T-helper 1 cell treated with Interleukin-12 subunit alpha and Interleukin-12 subunit beta and Interleukin-4 antibody, amounts not matched to agents 30 μg/mL and 1 μg/mL, for 36 hours (primary cell): Measurements from ENCODE around the gene KRT26.

Experiments used
- H3K27ac Mint-ChIP-seq: one replicate; pipeline ENCODE4 v1.8.0; 2021; ENCODE audit warnings: mild to moderate bottlenecking, mixed read lengths
- H3K27me3 Mint-ChIP-seq: one replicate; pipeline ENCODE4 v1.8.0; 2021; ENCODE audit warnings: low read depth, mixed read lengths
- H3K36me3 Mint-ChIP-seq: one replicate; pipeline ENCODE4 v1.8.0; 2021; ENCODE audit warnings: low read depth, mixed read lengths
- H3K4me1 Mint-ChIP-seq: one replicate; pipeline ENCODE4 v1.8.0; 2021; ENCODE audit warnings: low read depth, mixed read lengths
- H3K4me3 Mint-ChIP-seq: one replicate; pipeline ENCODE4 v1.8.0; 2021; ENCODE audit warnings: mild to moderate bottlenecking, moderate library complexity, mixed read lengths
- H3K9me3 Mint-ChIP-seq: one replicate; pipeline ENCODE4 v1.8.0; 2021; ENCODE audit warnings: mixed read lengths

The KRT26 gene

DNA sequence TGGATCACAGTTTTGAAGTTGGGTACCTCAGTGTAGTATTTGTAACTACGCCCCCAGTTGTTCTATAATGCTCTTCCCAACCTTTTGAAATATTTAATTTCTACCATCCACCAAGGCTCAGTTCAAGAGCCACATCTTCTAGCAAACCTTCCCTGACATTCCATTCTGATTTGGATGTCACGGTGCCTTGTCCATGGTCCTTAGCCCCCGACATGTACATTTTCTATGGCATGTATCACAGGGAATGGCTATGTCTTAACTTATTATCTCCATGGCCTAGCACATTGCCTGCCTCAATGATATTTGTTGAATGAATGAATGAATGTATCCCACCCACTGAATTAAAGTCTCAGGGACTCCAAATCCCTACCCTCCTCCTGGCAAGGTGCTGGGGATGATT is 34.1 kb upstream of the KRT26 start:
- no peaks in the 10 kb centered on the region for H3K36me3 Mint-ChIP-seq
- peaks cover 3% of the 10 kb centered on the region for H3K4me1 Mint-ChIP-seq
- H3K27me3 Mint-ChIP-seq: peaks cover 70% of the 10 kb centered on the region
- no peak overlapping the region for H3K4me3 Mint-ChIP-seq
- H3K27ac Mint-ChIP-seq: no peak overlapping the region
- H3K9me3 Mint-ChIP-seq: no peaks in the 10 kb centered on the region

DNA sequence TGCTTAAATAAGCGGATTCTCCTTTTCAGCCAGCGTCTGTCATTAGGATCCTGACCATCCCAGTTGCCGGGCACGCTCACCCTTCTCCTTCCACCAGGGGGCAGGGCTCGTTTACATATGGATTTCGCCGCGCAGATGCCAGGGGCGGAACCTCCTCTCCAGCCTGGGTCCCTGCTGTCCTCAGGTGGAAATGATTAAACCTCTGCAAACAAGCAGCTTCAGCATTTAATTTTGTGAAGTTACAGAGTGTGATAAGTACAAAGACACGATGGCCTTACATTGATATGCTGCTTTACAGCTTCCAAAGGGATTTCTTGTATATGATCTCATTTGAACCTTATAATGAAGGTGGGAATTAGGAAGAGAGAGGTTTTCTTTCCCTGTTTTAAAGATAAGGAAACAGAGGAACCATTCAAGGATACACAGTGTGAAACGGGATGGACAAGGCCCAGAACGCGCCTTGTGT is 31.6 kb upstream of the KRT26 start:
- H3K4me3 Mint-ChIP-seq: no peak overlapping the region
- peaks cover 3% of the 10 kb centered on the region for H3K4me1 Mint-ChIP-seq
- H3K27ac Mint-ChIP-seq: no peak overlapping the region
- no peaks in the 10 kb centered on the region for H3K36me3 Mint-ChIP-seq
- peaks cover 53% of the 10 kb centered on the region for H3K27me3 Mint-ChIP-seq
- H3K9me3 Mint-ChIP-seq: no peaks in the 10 kb centered on the region

DNA sequence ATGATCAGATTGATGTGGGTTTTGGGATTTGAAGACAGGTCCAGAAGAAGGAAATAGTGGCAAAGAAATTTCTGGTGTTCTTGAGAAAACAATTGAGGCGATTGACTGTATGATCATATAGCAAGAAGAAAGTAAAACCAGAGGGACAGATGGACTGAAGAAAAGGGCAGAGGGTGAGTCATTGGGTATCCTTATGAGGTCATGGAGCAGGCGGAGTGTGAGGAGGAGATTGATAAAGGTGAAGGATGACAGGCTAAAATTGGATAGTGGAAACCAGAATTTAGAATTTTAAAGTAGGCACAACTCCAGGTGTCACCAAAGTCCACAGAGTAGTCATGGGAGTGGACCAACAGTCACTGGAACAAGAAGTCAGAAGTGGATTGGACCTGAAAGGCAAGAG is 29.2 kb upstream of the KRT26 start:
- peaks cover 34% of the 10 kb centered on the region for H3K27me3 Mint-ChIP-seq

GRCh38 chr17:40800381-40800780 is 28.4 kb upstream of the KRT26 start:
- H3K9me3 Mint-ChIP-seq: no peaks in the 10 kb centered on the region

More for the DNA sequence above, 29.2 kb upstream of the KRT26 start:
- no peak overlapping the region for H3K27ac Mint-ChIP-seq
- H3K9me3 Mint-ChIP-seq: no peaks in the 10 kb centered on the region
- H3K4me1 Mint-ChIP-seq: peaks cover 3% of the 10 kb centered on the region
- H3K4me3 Mint-ChIP-seq: no peak overlapping the region
- no peaks in the 10 kb centered on the region for H3K36me3 Mint-ChIP-seq

DNA sequence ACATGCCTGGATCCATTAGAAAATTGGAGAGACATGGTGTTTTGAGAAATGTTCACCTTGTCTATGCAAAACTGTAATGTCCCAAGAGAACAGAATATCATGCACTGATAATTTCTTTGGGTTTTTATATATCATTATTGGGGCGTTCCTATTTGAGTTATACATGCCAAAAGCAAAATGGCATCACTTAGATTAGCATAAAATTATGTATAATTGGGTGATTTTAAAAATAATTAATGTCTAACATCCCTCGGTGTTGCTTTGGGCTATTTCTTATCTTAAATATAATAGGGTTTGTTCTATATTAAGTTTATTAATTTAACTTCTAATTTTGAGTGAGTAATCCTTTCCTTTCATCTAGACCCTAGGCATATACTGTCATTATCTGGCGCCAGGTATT is 27.9 kb upstream of the KRT26 start, which contains the start of gene KRT28:
Gene KRT28 (minus strand): TSS at position 101 of the 400 bp plus-strand sequence. CDS start 66 bp downstream, at position 35.
- peaks cover 3% of the 10 kb centered on the region for H3K4me1 Mint-ChIP-seq
- no peak within 1 kb of the TSS for H3K27ac Mint-ChIP-seq
- H3K4me3 Mint-ChIP-seq: no peak within 1 kb of the TSS
- H3K27me3 Mint-ChIP-seq: peaks cover 27% of the 10 kb centered on the region
- H3K36me3 Mint-ChIP-seq: no peaks in the 10 kb centered on the region
- H3K9me3 Mint-ChIP-seq: no peaks in the 10 kb centered on the region

More at GRCh38 chr17:40800381-40800780, 28.4 kb upstream of the KRT26 start:
- no peaks in the 10 kb centered on the region for H3K36me3 Mint-ChIP-seq
- peaks cover 3% of the 10 kb centered on the region for H3K4me1 Mint-ChIP-seq
- H3K27me3 Mint-ChIP-seq: peaks cover 32% of the 10 kb centered on the region
- H3K27ac Mint-ChIP-seq: no peak overlapping the region
- no peak overlapping the region for H3K4me3 Mint-ChIP-seq

DNA sequence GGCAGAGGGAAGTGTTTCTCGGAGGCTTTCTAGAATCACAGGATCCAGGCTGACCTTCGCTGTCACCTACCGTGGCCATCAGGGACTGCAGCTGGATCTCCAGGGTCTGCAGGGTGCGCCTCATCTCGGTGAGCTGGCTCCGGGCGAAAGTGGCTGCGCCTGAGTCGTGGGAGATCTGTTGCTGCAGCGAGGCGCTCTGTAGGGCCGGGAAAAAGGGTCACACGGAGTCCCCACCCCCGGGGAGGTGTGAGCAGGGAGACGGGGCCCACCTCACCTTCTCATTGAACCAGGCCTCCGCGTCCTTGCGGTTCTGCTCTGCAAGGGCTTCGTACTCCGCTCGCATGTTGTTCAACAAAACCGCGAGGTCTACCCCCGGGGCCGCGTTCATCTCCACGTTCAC is 24.8 kb upstream of the KRT26 start:
- Mint-ChIP-seq H3K4me1 (no peaks in the 10 kb centered on the region), H3K27me3 (peaks cover 29% of the 10 kb centered on the region), H3K4me3 (no peak overlapping the region), H3K9me3 (no peaks in the 10 kb centered on the region), H3K27ac (no peak overlapping the region), H3K36me3 (no peaks in the 10 kb centered on the region)

DNA sequence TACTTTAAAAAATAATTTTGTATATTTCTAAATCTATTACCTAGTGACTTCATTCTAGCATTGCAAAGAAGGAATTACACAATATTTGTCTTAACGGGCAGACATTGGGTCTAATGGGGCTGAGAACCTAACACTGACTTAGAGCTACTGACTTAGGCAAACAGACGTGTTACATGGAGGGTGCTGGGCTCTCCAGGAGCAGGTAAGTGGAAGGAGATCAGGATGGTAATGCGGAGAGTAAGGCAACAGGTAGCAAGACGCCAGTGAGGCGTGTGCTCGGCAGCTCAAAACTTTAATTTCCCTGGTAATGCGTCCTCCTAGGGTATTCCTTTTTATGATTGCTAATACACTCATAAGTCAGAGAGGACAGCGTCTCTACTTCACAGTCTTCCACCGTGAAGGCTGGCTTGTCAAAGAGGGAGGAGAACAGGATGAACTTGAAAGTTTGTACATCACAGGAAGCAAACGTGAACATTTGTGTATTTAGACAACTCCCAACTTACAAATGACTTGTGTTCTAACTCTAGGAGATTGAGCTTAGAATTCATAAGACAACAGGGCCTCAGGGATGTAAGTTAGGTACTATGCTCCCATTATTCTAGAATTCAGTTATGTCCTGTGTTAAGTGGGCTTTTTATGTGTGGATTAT is 23.1 kb upstream of the KRT26 start:
- H3K36me3 Mint-ChIP-seq: no peaks in the 10 kb centered on the region
- no peaks in the 10 kb centered on the region for H3K4me1 Mint-ChIP-seq
- no peak overlapping the region for H3K4me3 Mint-ChIP-seq
- H3K27me3 Mint-ChIP-seq: peaks cover 30% of the 10 kb centered on the region
- H3K9me3 Mint-ChIP-seq: no peaks in the 10 kb centered on the region
- no peak overlapping the region for H3K27ac Mint-ChIP-seq

GRCh38 chr17:40794466-40794865 is 22.5 kb upstream of the KRT26 start:
- Mint-ChIP-seq H3K27me3 (peaks cover 30% of the 10 kb centered on the region), H3K36me3 (no peaks in the 10 kb centered on the region), H3K4me1 (no peaks in the 10 kb centered on the region), H3K4me3 (no peak overlapping the region), H3K9me3 (no peaks in the 10 kb centered on the region), H3K27ac (no peak overlapping the region)

- Mint-ChIP-seq H3K27me3 (peaks cover 26% of the 10 kb centered on the region), H3K27ac (no peak overlapping the region), H3K4me3 (no peak overlapping the region), H3K9me3 (no peaks in the 10 kb centered on the region), H3K36me3 (no peaks in the 10 kb centered on the region), H3K4me1 (no peaks in the 10 kb centered on the region)
Observed at GRCh38 chr17:40793832-40794231, 21.8 kb upstream of the KRT26 start.

GRCh38 chr17:40791787-40792436 is 19.9 kb upstream of the KRT26 start:
- peaks cover 26% of the 10 kb centered on the region for H3K27me3 Mint-ChIP-seq
- no peaks in the 10 kb centered on the region for H3K9me3 Mint-ChIP-seq
- no peaks in the 10 kb centered on the region for H3K4me1 Mint-ChIP-seq
- H3K4me3 Mint-ChIP-seq: no peak overlapping the region
- no peaks in the 10 kb centered on the region for H3K36me3 Mint-ChIP-seq
- H3K27ac Mint-ChIP-seq: no peak overlapping the region

GRCh38 chr17:40791111-40791510 is 19.1 kb upstream of the KRT26 start:
- H3K4me1 Mint-ChIP-seq: no peaks in the 10 kb centered on the region
- no peak overlapping the region for H3K4me3 Mint-ChIP-seq
- H3K27me3 Mint-ChIP-seq: peaks cover 22% of the 10 kb centered on the region
- no peaks in the 10 kb centered on the region for H3K9me3 Mint-ChIP-seq
- no peak overlapping the region for H3K27ac Mint-ChIP-seq
- H3K36me3 Mint-ChIP-seq: no peaks in the 10 kb centered on the region

DNA sequence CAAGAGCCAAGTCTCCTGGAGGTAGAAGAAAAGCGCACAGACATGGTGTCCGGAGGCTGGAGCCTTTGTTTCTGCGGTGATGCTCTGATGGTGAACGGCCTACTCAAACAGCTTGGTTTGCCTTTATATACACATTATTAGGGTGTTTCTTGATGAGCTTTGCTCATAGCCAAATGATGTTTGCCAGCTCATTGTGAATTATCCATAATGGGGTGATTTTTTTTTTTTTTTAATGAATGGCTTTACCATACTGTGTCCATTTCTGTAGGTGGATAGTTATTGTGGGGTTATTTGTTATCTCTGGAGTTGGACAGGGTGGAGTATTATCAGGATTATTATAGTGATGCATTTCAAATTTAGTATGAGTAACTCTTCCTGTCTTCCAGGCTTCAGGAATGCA is 10.4 kb upstream of the KRT26 start, which contains the start of gene KRT27:
Gene KRT27 (minus strand): TSS at position 101 of the 400 bp plus-strand sequence. CDS start 57 bp downstream, at position 44.
- Mint-ChIP-seq H3K36me3 (no peaks in the 10 kb centered on the region), H3K4me3 (no peak within 1 kb of the TSS), H3K27ac (no peak within 1 kb of the TSS), H3K9me3 (no peaks in the 10 kb centered on the region), H3K4me1 (no peaks in the 10 kb centered on the region), H3K27me3 (peaks cover 26% of the 10 kb centered on the region)

DNA sequence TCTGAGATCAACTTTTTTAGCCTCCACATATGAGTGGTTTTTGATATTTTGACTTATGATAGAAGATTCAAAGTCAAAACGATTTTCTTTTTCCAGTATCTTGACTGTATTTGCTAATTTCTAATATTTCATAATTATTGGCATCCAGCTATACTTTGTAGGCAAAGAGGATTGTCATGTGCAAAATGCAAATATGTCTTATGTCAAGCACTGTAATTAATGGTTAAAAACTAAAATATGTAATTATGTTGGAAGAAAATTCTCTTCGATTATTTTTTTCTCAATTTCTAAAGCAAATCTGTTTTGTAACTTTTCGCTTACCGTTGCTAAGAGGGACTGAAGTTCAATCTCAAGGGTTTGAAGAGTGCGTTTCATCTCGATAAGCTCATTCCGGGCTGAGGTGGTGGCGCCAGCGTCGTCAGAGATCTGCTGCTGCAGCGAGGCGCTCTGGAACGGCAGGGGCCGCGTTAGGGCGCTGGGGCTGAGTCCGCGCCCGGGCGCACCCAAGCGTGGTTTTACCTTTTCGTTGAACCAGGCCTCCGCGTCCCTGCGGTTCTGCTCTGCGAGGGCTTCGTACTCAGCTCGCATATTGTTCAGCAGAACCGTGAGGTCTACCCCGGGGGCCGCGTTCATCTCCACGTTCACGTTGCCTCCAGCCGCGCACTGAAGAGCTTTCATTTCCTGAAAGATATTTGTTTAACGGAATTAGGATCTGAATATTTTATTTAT is 7.3 kb upstream of the KRT26 start:
- Mint-ChIP-seq H3K4me3 (no peak overlapping the region), H3K27me3 (peaks cover 46% of the 10 kb centered on the region), H3K36me3 (no peaks in the 10 kb centered on the region), H3K4me1 (no peaks in the 10 kb centered on the region), H3K27ac (no peak overlapping the region), H3K9me3 (no peaks in the 10 kb centered on the region)

DNA sequence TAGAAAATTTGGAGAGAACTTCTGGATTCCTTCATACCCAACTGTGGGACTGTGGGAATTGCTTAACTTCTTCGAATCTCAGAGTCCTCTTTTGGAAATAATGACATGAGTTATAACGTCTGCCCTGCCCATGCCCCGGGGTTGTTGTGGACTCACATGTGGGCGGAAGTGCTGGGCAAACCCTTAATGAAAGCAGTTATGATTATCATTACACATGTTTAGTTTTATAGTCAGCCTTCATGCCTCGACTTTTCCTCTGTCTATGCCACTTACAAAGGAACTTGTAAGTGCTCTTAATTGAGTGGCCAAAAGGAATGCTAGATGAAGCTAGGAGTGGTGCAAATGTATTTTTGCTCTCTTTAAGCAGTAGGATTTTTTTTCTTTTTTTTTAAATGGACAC is 6.5 kb upstream of the KRT26 start:
- Mint-ChIP-seq H3K27me3 (peaks cover 46% of the 10 kb centered on the region), H3K4me3 (no peak overlapping the region), H3K27ac (no peak overlapping the region), H3K36me3 (no peaks in the 10 kb centered on the region), H3K9me3 (no peaks in the 10 kb centered on the region), H3K4me1 (no peaks in the 10 kb centered on the region)

- no peaks in the 10 kb centered on the region for H3K4me1 Mint-ChIP-seq
- H3K36me3 Mint-ChIP-seq: no peaks in the 10 kb centered on the region
- H3K9me3 Mint-ChIP-seq: no peaks in the 10 kb centered on the region
- no peak overlapping the region for H3K27ac Mint-ChIP-seq
- no peak overlapping the region for H3K4me3 Mint-ChIP-seq
- peaks cover 46% of the 10 kb centered on the region for H3K27me3 Mint-ChIP-seq
Observed at GRCh38 chr17:40777971-40778370, 6.0 kb upstream of the KRT26 start.
